ENCODE results near the gene ENTPD8.
"Not testable (repeated sequence)": the region's sequence is repeated elsewhere in the genome, so short reads cannot be mapped to it uniquely, and the experiment has no call there.

Gene ENTPD8

DNA sequence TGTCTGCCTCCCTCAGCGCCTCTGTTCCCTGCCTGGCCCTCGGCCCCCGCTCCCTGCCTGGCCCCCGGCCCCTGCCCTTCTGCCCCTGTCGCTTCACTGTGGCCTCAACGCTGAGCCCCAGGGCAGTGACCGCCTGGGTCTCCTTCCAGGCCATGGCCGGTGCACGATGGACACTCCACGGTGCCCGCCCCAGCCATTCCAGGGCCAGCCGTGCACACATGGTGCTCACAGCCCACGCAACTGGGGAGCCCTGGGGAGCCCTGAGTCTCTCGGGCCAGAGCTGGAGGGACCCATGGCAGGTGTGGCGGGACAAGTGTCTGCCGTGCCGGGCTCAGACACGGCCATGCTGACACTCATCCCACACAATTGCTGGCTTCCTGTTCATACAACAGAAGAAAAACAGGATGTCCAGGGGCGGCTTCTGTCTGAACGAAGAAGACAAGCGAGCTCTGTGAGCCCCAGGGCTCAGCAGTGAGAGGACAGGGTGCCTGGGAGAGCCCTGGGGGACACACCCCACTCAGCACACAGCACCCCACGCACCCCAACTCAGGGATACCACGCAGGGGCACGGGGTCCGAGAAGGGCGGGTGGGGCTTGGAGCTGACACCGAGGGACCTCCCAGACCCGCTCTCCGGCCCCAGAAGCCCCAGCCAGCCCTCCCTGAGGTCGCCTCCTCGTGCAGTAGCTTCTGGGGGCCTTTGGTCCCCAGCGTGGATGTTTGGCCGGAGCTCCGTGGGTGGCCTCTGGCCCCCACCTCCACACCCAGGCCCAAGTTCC is 53.9 kb downstream of the ENTPD8 start:
- H3K4me3 ChIP-seq (ENCODE audit: low read depth, low read length), result no peak overlapping the region
- TF ChIP-seq, protein P1, sequence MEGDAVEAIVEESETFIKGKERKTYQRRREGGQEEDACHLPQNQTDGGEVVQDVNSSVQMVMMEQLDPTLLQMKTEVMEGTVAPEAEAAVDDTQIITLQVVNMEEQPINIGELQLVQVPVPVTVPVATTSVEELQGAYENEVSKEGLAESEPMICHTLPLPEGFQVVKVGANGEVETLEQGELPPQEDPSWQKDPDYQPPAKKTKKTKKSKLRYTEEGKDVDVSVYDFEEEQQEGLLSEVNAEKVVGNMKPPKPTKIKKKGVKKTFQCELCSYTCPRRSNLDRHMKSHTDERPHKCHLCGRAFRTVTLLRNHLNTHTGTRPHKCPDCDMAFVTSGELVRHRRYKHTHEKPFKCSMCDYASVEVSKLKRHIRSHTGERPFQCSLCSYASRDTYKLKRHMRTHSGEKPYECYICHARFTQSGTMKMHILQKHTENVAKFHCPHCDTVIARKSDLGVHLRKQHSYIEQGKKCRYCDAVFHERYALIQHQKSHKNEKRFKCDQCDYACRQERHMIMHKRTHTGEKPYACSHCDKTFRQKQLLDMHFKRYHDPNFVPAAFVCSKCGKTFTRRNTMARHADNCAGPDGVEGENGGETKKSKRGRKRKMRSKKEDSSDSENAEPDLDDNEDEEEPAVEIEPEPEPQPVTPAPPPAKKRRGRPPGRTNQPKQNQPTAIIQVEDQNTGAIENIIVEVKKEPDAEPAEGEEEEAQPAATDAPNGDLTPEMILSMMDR (IDR thresholded peaks at IDR 0.05; ENCODE audit: low read depth, low read length), result no peak

DNA sequence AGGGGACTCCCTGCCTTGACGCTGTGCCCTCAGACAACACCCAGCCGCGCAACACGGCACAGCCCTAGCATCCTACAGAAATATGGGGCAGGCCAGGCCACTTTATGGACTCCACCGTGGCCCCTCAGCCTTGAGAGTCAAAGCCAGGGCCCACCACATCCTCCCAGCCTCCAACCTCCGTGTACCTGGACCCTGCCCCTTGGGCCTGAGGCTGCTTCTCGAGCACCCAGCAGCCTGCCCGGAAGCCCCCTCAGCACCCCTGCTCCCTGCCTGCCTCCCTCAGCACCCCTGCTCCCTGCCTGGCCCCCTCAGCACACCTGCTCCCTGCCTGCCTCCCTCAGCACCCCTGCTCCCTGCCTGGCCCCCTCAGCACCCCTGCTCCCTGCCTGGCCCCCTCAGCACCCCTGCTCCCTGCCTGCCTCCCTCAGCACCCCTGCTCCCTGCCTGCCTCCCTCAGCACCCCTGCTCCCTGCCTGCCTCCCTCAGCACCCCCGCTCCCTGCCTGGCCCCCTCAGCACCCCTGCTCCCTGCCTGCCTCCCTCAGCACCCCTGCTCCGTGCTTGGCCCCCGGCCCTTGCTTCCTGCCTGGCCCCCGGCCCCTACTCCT is 54.5 kb downstream of the ENTPD8 start:
- H3K4me3 ChIP-seq (ENCODE audit: low read depth, low read length), result not testable (repeated sequence)

DNA sequence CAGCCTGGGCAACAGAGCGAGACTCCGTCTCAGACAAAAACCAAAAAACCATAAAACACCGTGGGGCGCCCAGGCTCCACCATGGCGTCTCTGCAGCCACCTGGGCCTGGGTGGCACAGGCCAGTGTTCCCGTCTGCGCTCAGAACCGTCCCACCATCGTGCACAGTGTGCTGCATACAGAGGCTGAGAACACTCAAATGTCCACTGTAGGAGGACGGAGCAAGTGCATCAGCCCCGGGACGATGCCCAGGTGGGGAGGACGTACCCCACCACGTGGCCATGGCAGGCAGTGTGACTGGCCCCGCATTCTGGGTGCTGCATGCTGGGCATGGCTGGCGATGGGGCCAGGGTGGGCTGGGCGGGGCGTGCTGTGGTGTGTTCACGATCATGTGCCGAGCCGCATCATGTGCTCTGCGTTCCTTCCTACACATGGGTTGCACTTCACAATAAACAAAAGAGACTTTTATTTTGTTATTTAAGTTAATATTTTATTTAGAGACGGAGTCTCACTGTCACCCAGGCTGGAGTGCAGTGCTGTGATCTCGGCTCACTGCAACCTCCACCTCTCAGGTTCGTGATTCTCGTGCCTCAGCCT is 56.0 kb downstream of the ENTPD8 start:
- H3K4me3 ChIP-seq (ENCODE audit: low read depth, low read length), result no peak overlapping the region
- TF ChIP-seq, protein P1 (IDR thresholded peaks at IDR 0.05; ENCODE audit: low read depth, low read length), result no peak
